Ramos (cell line): ENCODE measurements around the gene CELA2A.

Experiments used
- in situ Hi-C: fragments of 300-500 bp; cut with MboI; formaldehyde crosslinking; loops from one replicate; pipeline ENCODE4 v1.14.3; 2022; ENCODE audit warnings: low sequenced_read_pairs; ENCODE audit not compliant: unreplicated experiment

CELA2A gene

DNA sequence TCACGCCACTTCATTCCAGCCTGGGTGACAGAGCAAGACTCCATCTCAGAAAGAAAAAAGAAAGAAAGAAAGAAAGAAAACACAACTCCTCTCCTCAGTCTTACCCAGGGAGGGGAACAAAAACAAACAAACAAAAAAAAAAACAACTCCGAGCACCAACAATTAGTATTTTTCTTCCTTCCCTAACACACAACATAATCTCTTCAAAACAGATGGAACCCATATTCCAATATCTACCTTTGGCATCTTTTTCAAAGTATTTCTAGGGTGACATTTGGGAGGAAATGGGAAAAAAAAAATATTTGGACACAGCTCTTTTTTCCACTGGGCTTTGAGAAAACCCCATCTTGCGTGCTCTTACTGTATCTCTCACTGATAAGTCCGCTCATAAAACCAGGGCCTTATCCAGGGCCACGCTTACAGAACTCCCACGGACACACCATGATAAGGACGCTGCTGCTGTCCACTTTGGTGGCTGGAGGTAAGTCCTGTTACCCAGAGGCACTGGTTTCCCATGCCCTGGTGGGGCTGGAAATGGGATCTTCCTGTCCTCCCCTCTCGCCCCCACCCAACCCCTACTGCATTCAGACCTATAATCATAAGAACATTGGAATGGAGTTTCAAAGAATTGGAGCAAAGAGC, at the start of gene CELA2A:
Gene CELA2A (plus strand): TSS at position 420 of the 642 bp plus-strand sequence. CDS start 22 bp downstream, at position 442.
- in situ Hi-C loops = no loop called here

DNA sequence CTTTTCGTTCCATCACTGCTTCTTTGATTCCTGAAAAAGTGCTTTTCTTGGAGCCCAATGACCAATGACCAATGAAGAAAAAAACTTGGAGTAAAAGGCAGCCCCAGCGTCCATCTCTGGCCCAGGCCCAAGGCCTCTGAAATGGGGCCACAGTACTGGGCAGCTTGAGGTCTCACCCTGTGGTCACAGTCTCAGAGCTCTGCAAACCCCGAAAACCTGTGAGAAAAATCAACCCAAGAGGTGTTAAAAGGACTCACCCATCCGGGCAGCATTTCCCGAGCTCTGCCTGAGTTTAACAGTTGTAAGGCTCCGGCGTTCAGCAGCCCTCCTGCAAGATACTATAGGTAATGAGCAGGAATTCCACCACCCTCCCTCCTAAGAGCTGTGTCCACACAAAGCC, 49.0 kb upstream of the CELA2A start:
- in situ Hi-C loops = no loop called here

DNA sequence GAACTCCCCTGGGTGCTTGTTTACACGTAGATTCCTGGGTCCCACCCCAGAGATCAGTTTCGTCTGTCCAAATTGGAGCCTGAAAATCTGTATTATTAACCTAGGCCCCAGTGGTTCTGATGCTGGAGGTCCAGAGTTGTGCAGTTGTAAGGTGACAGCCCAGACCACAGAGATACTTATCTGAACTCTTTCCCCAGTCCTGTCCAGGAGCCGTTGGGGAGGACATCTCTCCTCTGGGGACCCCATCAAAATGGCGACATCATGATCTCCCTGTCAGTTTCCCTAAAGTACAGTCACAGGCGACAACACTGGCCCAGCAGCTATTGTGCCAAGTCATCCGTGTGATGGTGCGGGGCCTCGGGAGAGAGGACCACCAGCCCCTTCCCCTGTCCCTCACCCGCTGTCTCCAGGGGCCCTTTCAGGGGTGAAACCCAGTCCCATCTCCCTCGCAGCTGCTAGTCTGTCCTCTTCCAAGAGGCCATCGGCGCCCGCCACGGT, 47.6 kb upstream of the CELA2A start:
- in situ Hi-C loops = no loop called here

DNA sequence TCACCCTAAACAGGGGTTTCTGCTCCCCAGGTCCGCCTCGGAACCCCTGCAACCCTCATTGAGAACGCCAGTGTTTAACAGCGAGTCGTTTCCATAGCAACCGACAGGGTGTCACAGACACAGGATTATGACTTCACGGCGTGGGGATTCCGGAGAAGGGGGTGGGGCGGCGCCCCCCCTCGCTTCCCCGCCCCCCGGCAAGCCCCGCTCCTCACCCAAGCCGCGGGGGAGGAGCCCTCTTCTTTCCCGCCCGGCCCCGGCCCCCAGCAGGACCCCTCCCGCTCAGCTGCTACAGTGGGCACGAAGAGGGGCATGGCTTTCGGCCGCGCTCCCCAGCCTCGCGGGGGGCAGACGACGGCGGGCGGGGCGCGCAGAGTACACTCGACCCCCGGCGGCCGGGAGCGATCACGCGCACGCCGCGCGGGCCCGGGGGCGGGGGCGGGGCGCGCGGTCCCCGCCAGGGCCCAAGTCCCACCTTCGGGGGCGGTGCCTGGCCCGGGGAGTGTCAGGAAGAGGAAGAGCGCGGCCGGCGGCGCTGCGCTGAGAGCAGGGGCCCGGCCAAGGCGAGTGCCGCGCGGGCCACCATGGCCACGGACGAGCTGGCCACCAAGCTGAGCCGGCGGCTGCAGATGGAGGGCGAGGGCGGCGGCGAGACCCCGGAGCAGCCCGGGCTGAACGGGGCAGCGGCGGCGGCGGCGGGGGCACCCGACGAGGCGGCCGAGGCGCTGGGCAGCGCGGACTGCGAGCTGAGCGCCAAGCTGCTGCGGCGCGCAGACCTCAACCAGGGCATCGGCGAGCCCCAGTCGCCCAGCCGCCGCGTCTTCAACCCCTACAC, 46.9 kb upstream of the CELA2A start, which contains the start of gene EFHD2:
Gene EFHD2 (plus strand): TSS at position 501 of the 835 bp plus-strand sequence. CDS start 84 bp downstream, at position 585.
- in situ Hi-C loops = no loop called here

DNA sequence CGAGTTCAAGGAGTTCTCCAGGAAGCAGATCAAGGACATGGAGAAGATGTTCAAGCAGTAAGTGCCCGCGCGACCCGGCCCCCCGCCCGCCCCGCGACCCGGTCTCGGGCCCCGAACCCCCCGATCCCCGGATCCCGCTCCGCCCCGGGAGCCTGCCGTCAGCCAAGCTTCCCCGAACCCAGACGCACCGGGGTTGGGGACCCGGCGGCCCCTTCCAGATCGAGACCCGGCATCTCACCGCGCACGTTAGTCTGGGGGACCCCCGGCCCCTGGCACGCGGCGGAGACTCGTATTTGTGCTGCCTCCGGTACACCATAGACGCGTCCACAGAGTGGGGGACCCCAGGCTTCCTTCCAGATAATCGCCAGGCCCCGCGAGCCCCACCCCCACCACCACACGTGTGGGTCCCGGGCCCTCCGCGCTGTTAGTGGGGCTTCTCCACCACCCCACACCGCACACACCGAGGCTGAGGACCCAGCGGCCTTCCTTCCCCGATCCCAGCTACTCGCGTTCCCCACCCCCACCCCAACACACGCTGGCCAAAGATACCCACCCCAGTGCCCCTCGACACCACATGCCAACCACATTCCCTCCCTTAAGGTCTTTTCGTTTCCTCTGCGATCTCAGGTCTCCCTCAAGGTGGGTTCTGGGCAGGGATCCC, 46.2 kb upstream of the CELA2A start:
- in situ Hi-C loops = no loop called here

DNA sequence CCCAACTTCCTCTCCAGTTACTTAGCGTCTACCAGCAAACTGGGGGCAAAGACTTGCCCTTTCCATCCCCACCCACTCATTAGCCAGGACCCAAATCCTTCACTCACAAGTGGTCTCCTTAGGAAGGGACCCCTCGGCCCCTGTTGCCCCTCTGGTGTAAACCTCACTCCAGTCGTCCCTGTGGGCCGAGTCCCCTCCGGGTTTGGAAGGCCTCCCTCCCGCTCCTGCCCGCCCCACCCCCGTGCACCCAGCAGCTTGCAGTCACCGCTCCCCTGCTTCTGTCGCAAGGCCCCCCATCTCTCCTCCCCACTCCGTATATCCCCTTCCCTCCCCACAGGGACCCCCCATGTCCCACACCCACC, 45.7 kb upstream of the CELA2A start:
- in situ Hi-C loops = no loop called here

DNA sequence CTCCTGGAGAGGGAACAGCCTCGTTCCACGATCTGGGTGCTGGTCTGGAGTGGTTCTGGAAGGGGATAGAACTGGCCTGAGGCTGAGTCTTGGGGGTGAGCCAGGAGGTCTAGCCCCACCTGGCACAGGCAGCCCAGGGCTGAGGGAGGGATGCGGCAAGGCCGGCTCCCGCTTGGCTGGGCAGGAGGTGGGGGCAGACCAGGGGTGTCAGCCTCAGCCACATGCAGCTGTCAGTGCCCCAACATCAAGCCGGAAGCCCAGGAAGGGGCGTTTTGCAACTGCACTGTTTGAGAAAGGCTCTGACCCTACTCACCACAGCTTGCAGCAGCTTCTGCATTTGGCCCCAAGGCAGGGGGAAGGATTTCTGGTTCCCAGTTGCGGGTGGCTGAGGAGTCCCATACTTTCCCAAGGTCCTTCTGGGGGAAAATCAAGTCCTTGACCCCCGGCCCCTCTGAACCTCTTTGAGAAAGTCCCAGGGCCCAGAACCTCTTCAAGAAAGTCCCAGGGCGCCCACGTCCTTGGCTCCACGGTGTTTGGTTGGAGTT, 44.9 kb upstream of the CELA2A start:
- in situ Hi-C loops = no loop called here

DNA sequence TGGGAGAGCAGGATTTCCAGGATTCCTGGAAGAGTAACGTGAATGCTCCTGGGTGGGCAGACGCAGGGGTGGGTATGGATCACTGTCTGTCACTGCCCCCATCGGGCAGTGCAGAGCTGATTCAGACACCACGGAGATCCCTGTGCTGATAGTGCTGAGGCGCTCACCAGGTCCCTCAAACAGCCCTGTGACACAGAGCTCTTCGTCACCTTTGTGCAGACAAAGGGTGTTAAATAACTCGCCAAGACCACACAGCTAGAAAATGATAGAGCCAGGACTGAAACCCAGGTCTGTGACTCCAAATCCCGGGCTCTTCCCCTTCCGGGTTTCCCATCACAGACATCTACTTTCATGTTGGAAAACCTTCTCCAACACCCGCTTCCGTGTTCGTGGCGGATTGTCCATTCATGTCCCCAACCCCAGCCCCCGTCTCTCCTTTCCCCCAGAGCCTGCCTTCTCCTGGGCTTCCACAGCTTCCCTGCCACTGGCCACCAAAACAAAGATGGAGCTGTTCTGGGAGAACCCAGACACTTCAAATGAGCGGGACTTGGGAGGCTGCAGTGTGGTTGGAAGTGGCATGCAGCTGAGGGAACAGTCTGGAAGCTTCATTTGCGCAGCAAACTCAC, 44.2 kb upstream of the CELA2A start:
- in situ Hi-C loops = no loop called here

- in situ Hi-C loops = no loop called here
These were observed 43.7 kb upstream of the CELA2A start for GRCh38 chr1:15412843-15413242.

- in situ Hi-C loops = no loop called here
These were observed 42.7 kb upstream of the CELA2A start for GRCh38 chr1:15413563-15414444.

GRCh38 chr1:15414445-15414983, 42.0 kb upstream of the CELA2A start:
- in situ Hi-C loops = no loop called here

- in situ Hi-C loops = no loop called here
These were observed 39.2 kb upstream of the CELA2A start for GRCh38 chr1:15417059-15417934.

DNA sequence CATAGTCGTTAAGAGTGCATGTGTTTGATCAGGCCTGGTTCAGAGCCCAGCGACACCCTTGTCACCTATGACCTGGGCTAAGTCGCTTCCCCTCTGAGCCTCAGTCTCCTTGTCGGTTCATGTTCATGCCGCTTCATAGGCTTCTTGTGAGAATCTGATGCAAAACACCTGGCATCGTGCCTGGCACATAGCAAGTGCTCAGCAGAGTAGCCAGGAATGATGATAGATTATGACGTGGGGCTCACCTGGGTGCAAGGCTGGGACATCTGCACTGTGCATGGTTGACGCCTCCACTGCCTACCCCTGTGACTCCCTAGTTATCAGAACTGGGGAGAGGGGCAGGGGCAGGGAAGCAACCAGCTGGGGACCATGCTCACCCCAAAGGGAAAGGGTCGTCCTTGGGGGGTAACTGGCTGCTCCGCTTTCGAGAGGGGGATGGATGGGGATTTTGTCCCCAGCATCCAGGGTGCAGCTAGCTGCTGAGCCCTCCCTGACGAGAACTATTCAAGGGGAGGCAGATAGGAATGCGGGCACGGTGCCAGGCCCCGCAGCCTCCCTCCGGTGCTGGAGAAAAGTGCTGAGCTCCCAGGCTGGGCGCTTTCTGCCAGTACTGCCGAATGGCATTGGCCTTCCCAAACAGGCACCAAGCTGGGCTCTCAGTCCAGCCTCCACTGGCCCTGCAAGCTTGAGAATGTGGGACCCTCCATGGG, 37.6 kb upstream of the CELA2A start:
- in situ Hi-C loops = no loop called here

DNA sequence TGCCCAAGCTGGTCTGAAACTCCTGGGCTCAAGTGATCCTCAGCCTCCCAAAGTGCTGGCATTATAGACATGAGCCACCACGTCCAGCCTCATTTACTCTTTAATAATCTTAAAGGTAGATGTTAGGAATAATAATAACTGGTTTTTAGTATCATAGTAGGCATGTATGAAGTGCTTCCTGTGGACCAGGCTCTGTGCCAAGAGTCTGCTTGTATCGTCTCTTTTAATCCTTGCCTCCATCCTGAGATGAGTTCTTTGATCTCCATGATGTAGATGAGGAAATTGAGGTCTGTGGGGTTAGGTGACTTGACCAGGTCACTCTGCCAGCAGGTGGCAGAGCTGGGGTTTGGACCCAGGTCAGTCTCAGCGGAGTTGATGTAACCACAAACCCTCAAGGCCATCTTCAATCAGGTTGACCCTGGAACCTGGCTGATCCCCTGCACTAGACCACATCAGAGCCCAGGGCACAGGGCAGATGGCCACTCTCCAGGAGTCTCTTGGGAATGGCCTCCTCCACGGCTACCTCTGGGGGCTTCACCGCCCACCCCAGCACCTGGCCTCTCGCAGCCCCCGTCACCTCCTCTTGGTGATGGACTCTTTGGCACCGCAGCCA, 35.6 kb upstream of the CELA2A start:
- in situ Hi-C loops = no loop called here

DNA sequence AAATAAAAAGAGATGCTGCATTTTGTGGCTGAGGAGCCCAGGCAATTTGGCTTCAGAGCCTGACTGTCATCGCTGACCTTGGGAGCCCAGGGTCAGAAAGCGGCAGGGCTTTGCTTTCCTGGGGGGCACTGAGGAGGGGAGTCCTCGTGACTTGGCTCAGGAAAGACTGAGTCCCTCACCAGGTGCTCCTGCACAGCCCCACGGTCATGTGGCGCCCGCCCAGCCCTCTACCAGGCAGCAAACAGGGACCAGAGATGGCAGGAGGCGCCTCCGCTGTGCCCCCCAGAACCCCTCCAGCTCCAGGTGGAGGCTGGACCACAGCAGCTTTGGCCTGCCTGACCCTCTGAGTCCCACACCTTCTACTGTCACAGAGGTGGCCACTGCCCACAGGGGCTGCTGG, 33.7 kb upstream of the CELA2A start:
- in situ Hi-C loops = no loop called here

DNA sequence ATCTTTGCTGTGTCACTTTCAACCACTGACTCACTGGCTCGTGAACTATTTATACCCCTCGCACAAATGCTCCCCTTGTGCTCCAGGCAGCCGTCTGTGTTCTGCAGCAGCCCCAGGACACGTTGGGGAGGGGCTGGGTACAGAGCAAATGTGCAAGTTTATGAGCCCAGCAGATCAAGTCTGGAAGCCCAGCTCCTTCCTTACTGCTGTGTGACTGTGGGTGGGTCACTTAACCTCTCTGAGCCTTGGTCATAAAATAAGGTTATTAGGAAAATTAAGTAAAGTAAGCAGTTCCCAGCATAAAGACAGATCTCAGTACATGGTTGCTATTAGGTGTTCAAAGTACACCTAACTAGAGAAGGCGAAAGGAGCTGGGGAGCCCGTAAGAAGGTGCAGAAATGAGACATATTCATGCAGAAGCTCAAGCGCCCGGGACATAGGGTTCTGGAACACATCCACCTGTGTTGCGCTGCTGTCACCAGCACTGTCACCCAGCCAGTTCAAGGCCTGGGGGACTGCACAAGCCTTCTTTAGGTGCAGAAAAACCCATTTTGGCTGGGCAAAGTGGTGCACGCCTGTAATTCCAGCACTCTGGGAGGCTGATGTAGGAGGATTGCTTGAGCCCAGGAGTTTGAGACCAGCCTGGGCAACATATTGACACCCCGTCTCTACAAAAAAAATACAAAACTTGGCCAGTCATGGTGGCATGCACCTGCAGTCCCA, 33.0 kb upstream of the CELA2A start:
- in situ Hi-C loops = no loop called here
